ENCODE results near the gene GALNT13.

Gene GALNT13

DNA sequence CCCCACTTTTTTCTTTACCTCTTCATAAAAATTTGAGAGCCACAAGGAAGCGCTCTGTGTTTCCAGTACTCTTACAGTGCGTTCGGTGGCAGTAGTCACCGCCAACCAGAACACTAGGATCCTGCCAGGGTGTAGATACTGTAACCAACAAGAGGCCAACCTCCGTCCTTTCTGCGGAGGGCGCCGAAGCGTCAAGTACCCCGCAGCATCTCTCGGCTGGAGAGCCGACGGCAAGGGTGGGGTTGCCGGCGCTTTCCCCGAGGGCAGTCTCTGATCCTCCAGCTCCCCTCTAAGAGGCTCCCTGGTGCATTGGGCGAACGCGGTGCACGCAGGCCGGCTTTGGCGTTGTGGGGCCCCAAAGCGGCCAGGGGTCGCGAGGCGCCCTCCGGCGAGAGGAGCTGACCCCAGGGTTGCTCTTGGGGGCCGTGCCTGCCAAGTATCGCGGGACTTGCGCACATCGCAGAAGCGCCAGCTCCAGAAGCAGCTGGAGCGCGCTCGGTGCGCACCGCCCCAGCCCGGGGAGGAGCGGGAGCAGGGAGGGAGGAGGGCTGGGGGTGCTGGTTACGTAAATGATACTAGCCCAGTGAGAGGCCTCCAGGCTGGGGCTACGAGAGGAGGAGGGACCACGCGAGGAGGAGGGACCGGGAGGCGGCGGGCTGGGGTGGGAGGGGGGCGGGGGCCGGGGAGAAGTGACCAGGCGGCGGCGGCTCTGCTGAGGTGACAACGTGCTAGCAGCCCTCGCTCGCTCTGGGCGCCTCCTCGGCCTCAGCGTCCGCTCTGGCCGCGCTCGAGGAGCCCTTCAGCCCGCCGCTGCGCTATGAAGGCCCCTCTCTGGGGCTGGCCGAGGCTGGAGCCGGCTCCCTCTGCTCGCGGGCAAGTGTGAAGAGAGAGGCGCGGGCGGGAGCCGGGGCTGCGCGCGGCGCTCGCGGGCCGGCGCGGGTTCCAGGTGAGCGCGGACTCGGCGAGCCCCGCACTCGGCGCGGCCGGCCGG lies at the start of gene GALNT13:
Gene GALNT13, plus strand, starts transcription at position 692 of the 991 bp plus-strand sequence.
- no peak for DNase-seq

DNA sequence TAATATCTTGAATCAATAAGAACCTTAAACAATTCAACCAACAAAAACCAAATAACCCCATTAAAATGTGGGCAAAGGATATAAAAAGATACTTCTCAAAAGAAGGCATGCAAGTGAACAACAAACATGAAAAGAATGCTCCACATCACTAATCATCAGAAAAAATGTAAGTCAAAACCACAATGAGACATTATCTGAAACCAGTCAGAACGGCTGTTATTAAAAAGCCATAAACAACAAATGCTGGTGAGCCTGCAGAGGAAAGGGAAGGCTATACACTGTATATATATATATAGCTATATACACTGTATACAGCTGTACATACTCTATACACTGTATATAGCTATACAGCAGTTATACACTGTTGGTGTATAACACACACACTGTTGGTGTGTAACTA lies 47.8 kb upstream of the GALNT13 start:
- no peak for DNase-seq

DNA sequence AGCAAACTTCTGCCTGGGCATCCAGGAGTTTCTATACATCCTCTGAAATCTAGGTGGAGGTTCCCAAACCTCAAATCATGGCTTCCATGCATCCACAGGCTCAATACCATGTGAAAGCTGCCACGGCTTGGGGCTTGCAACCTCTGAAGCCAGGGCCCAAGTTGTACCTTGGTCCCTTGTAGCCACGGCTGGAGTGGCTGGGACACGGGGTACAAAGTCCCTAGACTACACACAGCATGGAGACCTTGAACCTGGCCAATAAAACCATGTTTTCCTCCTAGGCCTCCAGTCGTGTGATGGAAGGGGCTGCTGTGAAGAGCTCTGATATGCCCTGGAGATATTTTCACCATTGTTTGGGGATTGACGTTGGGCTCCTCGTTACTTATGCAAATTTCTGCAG lies 43.4 kb upstream of the GALNT13 start:
- DNase-seq = no peak

DNA sequence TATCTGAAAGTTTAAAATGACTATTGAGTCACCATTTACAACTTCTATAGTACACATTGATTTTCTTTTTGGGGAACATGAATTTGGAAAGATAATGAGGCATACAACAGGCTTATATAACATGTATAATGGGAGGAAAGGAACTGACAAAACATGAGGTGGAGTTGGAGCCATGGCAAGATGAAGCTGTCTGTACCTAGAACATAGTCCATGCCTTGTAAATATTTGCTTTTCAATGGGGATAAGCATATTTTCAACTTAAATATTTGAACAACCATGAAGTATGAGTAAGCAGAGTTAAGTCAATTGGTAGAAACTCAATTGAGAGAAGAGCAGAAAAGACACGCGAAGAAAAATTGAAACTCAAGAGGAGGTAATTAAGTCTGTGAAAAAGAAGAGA lies 37.1 kb upstream of the GALNT13 start:
- no peak for DNase-seq

DNA sequence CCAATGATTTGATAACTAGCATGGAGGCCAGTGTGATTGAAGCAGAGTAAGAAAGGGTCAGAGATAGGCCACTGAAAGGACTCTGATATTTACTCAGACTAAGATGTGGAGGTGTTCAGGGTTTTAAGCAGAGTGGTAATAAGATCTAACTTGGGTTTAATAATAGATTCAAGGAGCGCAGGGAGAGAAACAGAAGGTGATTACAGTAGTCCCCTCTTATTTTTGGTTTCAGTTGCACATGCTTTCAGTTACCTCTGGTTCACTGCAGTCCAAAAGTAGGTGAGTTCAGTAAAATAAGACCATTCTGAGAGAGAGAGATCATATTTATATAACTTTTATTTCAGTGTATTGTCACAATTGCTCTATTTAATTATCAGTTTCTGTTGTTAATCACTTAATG lies 13.5 kb upstream of the GALNT13 start:
- no peak for DNase-seq

DNA sequence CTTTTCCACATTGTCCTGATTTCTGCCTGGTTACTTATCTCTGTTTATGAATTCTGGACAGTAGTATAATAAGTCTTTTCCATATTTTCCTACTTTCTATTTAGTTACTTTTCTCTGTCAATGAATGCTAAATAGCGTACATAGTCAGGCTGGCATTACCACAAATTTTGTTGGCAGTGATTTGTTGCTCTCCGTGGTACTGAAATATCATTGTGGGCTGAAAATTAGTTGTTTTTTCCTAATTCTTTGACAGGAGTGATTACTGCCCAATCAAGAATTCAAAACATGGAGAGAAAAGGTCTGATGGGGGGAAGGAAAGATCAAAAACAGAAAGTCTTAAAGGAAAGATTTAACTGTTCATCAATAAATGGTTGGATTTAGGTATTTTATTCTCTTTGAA lies 7.7 kb upstream of the GALNT13 start:
- DNase-seq = no peak

DNA sequence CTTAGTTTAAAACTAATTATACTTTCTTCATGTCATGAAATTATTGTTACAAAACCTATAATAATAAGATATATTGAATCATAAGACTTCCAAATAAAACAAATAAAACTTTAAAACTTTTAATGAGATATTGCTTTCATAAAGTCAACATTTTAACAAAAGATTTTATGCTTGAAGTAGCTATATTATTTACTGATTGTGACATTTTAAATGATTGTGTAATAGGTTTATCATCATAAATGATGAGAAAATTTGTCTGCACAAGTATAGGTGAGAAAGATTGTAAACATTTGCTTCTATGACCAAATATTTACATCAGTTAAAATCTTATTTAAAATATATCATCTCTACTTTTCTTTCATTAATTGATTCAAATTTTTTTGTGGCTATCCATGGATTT lies 5.1 kb upstream of the GALNT13 start:
- no peak for DNase-seq

DNA sequence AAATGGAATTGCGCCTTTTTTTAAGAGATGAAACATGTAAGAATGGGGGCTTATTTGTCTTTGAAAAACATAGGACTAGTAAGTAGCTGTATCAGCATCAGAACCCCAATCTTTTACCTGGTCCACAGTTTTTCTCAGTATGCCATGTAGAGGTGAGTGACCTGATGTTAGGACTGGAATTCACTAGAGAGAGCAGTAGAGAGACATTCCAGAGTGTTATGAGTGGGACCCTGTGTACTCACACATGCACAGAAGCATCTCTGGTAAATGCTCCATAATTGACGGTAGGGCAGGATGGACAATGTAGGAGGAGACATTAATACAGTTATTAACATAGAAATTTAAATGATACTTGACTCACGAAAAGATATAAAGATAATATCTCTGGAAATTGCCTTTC lies 1.4 kb upstream of the GALNT13 start:
- DNase-seq = no peak

DNA sequence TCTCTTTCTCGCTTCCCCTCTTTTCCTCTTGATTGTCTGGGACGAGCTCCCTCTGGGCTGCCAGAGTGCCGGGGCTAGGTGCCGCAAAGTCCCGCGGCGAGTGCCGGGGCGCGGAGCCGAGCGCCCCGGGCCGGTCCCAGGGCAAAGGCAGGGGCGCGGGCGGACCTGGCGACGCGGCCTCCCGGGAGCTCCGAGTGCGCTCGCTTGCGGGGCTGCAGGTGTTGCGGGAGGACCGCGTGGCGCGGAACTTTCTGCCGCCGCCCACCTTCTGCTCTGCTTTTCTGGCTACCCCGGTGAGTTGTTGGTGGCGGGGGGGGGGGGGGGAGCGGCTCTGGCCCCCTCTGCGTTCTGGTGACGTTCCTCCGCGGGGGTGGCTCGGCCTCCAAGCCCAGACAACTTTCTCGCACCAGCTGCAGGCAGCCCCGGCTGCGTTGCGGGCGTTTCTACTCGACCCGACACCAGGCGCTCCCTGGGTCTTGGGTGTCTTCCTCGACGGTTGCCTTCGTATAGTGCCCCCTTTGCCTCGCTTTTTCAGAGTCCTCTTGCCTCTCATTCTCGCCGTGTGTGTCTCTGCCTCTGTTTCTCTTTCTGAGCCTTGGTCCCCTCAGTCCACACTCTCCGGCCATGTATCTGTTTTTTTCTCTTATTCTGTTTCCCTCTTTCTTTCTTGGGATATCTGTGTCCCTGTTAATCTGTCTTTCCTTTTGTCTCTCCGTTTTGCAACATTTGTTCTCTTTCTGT lies 759 bp downstream of the GALNT13 start:
- no peak for DNase-seq

DNA sequence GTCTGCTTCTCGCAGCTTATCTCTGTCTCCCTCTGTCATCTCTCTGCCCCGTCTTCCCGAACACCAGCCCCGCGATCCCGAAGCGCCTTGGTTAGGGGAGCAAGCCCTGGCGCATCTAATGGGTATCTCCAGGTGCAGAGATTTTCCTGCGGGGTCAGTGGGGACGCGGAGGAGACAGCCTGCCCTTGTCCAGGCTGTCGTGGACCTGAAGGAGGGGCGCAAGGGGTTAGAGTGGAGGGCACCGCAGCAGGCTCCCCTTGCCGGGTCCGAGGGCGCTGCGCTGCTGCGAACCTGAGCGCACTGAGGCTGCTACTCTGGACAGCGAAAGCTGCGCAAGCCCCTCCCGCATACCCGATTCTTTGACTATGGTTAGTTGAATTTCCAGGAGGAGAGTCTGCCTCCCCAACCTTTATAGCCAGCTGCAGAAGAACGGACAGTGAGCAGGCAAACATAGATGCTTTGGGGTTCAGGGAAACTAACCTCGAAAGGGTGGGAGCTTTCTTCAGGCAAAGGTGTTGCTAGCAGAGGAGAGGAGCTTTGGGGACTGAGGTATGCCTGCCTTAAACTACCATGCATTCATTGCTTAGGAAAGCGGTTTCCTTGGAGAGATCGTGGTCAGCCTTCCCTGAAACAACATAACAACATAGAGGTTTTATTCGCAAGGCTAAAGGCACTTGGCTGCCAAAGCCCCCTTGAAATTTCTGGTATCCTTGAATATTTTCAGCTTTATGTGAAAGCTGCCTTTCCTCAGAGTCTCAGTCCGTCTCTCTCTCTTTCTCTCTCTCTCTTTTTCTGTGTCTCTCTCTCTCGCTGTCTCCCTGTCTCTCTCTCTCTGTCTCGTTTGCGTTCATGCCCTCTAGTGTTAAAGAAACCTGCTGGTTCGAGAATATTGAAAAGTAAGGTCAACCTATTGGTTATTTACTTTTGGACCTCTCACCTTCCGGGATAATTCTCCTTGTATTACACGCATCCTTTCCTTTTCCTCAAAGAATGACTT lies 1.6 kb downstream of the GALNT13 start:
- DNase-seq = no peak

DNA sequence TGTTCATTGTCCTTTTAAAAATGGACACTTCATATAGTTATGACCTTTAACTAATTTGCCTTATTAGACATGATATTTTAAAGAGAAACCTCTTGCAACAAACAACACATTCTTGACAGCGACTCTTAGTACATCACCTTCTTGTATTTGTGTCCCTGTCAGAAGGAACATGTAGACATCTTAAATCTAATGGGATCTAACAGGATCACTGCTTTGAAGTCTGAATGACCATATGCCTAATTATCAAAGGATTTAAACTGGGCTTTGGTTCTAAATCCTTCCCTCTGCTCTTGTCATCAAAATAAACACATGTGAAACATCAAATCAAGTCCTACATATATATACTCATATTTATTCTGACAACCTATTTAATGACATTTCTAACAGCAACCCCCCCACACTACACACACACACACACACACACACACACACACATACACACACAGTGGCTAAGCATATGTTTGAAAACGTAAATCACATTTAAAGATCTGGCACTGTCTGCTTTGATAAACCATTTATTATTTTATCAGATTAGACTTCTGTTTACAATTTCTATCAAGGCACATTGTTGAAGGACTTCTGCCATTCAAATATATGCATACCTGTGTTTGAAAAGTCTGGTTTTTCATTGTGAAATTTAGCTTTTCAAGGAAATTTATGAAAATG lies 4.2 kb downstream of the GALNT13 start:
- DNase-seq = no peak

DNA sequence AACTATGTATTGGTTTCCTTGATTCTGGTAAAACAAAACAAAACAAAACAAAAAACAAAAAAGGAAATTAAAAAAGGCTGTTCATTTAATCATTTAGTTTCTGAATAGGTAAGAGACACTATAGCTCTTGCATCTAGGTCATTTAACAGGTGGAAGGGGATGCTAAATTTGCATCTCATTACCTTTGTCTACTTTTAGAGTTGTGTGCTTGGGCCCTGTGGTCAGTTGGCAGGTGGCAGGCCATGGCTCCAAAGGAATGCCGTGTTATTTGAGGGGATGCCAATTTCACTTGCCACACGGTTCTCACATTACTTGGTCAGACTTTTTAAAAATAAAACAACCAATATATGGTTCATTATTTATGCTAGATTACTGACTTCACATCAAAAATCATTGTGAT lies 9.2 kb downstream of the GALNT13 start:
- DNase-seq = no peak

DNA sequence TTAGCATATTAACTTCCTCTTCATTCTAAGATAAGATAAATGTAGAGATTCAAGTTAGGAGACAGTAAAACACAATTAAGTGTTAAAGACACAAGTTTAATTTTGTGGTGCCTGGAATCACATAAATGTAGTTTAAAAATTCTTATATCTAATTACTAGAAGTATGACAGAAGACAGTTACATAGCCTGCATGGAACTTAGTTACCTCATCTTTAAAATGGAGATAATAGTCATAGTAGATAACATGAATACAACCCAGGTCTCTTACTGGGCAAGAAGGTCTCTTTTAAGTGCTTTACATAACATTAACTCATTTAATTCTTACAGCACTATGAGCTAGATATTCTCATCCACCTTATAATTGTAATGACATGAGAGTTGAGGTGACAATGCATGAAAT lies 15.1 kb downstream of the GALNT13 start:
- DNase-seq = no peak

DNA sequence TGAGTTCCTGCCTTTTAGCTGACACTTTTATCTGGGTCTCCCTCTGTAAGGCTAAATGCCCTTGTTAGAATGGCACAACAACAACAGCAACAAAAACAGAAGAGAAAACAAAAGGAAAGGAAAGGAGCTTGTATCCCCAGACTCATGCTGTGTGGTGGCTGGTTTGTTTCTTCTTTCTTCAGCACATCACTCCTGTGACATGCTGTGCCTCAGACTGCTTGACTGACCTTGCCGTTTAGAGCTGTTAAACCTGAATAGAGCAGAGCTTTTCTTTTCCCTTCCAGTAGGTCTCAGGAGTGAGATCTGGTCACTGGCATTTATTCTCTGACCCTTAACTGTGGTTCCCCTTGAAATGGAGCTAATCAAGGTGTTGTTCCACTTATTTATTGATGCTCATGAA lies 18.9 kb downstream of the GALNT13 start:
- no peak for DNase-seq

DNA sequence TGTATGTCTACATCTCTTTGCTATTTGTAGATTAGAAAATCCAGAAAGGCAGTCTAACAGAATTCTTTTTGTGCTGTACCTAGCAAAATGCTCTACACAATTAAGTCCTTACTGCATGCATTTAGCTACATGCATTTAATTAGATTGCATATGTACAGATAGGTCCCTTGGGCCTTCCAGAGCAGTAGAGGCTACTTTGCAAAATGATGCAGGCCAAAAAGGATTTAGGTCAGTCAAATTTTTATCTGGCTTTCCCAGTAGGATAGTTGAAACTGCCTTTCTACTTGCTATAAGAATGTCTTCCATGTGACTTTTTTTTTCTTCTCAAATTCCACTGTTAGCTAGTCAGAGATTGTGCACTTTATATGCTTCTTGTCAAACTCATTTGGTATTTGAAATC lies 19.3 kb downstream of the GALNT13 start:
- DNase-seq = no peak

DNA sequence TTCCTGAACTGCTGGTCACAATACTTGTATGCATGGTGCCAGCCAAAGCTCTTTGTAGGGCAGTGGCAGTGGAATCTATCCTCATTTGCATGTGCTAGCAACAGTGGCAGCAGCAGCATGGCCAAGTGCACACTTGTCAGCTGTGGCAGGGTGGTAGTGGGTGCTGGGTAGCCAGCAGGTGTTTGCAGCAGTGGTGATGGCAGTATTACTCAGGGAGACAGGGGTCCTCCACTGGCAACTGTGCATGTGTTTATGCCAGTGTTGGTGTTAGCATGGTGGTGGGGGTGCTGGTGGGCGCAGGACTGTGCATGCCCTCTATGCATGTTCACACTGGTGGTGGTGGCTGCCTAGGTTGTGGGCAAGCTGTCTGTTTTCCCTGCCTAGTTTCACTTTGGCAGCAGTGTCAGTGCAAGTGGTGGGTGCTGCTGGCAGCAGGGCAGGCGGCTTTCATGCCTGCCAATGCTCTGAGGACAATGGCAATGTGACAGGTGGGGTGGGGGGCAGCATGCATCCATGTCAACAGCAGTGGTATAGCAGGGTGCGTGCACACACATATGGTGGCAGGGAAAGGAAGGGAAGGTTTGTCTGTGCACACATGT lies 41.2 kb downstream of the GALNT13 start:
- DNase-seq = no peak

DNA sequence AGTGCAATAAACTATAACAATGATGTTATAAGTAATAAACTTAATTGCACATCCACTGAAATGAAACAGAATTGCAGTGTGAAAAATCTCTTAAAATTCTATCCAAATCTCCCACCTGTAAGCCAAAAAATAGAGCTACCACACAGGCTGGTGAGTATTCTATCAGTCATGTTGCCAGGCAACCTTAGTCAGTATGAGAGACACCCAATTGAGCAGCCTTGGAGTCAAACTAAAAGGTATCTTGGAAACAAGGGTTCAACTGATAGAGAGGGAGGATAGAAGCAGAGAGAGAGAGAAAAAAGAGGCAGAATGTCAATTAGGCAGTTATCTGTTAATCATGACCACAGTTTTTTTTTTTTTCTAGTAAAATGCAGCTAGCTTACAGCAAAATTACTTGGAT lies 45.8 kb downstream of the GALNT13 start:
- DNase-seq = no peak

DNA sequence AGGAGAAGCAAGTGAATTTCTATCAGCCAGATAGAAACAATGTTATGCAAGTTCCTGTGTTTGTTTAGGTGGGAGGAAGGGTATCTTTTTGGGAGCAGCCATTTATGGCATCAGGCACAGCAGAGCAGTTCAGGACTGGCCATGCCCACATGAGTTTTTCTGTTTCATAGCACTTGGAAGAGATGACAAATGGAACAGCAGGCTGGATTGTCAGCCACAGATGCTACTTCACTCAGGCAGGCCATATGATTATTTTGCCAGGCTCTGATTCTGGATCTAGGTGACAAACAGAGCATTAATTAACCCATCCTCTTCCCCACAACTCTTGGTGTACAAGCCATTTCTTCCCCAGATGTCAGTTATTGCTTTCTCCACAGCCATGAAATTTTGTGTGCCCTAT lies 63.8 kb downstream of the GALNT13 start:
- no peak for DNase-seq

DNA sequence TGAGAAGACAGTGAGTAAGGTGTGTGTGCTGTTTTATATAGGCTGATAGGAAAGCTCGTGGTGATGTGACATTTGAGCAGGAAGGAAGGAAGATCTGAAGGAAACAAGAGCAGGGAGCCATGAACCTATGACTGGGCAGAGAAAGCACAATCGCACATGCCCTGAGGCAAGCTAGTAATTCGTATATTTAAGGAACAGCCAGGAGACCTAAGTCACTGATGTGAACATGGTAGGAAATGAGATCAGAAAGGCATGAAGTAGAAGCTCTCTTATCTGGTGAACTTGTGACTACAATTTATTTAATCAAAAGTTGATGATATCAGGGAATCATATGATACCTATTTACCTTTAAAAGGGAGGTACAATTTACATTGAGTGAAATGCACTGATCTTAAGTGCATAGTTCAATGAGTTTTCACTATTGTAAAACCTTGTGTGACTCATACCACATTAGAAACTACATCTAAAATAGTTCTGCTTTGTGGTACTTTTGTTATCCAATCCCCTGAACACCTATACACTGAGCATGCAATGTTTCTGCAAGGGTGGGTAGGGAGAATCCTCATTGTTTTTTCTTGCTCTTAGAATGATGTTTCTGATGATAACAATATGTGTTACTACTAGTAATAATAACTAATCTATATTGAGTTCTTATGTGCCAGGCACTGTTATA lies 67.5 kb downstream of the GALNT13 start:
- DNase-seq = no peak

DNA sequence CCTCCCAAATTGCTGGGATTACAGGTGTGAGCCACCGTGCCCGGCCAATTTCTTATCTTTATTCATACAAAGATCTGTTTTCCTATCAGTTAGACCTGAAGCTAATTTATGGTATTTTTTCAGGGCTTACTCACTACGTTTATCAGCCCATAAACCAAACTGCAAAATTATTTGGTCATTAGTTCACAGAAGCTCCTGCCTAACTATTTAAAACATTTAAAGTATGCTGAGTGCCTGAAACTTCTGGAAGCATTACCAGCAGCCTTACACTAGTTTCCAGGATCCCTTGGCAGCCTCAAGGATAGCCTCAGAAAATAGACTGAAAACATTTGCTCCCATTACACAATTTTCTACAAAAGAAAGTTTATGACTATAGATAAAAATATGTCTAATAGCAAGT lies 68.8 kb downstream of the GALNT13 start:
- no peak for DNase-seq

DNA sequence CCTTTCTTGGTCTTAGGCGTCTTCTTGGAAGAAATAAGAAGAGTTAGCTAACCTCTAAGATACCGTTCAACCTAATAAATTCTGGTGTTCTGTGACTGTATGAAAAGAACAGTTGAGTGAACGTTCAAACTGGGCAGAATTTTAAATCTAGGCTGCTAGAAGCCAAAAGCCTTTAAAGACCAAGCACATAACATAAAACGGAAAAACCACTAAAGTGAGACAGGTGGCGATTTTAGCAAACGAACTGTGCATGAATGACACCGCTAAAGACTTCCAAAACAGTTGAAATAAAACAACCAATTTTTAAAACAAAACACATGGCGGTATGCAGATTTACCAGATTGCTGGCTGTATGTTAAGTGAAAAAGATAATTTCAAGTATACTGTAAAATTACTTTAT lies 73.1 kb downstream of the GALNT13 start:
- DNase-seq = no peak

Measured in amniotic stem cell (primary cell).